Measurements from ENCODE around the gene C2CD4D. TPM values are rescaled to one million over a fixed set of nuclear protein-coding genes. Genes with fewer than 3 reads are reported as not detected.
"Not testable (repeated sequence)": the region's sequence is repeated elsewhere in the genome, so short reads cannot be mapped to it uniquely, and the experiment has no call there.

C2CD4D gene
- 1 to 10 TPM; 1.5 to 1.7 TPM for total RNA-seq

- POLR2A ChIA-PET: interaction anchor here (0.6 to 2.3 kb wide), 12 partner anchors 9 to 345 kb away, joined by 3 to 17 read pairs (median 4); partner anchors contain the start of genes MRPL9, RORC, TDRKH and THEM4
- CTCF ChIA-PET: interaction anchor here (1.0 to 1.7 kb wide), 3 partner anchors 9 to 38 kb away, joined by 3 to 5 read pairs (median 4); partner anchors contain the start of gene THEM5
Measured at GRCh38 chr1:151839457-151840403, at the start of gene C2CD4D. Gene C2CD4D (minus strand): TSS chr1:151839820. CDS start chr1:151838989, 831 bp downstream.

GRCh38 chr1:151888972-151889570 is 49.5 kb upstream of the C2CD4D start:
- CTCF ChIA-PET: interaction anchor here (1.0 to 1.6 kb wide), 3 partner anchors 45 to 126 kb away, joined by 3 to 5 read pairs (median 3); no protein-coding TSS in a partner anchor
- POLR2A ChIA-PET: no interaction called here

GRCh38 chr1:151887028-151887427 is 47.4 kb upstream of the C2CD4D start:
- CTCF ChIA-PET: no interaction called here
- POLR2A ChIA-PET: no interaction called here

- POLR2A ChIA-PET: no interaction called here
- CTCF ChIA-PET: no interaction called here
Measured at GRCh38 chr1:151885479-151885878, 45.9 kb upstream of the C2CD4D start.

GRCh38 chr1:151884879-151885278 is 45.3 kb upstream of the C2CD4D start:
- CTCF ChIA-PET: not testable (repeated sequence)

GRCh38 chr1:151884445-151884844 is 44.8 kb upstream of the C2CD4D start:
- POLR2A ChIA-PET, CTCF ChIA-PET: not testable (repeated sequence)

More at GRCh38 chr1:151884879-151885278, 45.3 kb upstream of the C2CD4D start:
- POLR2A ChIA-PET: not testable (repeated sequence)

- CTCF ChIA-PET, POLR2A ChIA-PET: not testable (repeated sequence)
Measured at GRCh38 chr1:151883898-151884297, 44.3 kb upstream of the C2CD4D start.

- POLR2A ChIA-PET, CTCF ChIA-PET: not testable (repeated sequence)
Measured at GRCh38 chr1:151882918-151883317, 43.3 kb upstream of the C2CD4D start.

GRCh38 chr1:151882466-151882865 is 42.8 kb upstream of the C2CD4D start:
- ChIA-PET CTCF (interaction anchor here (1.4 kb wide), 1 partner anchor 17 kb away, joined by 3 read pairs; no protein-coding TSS in a partner anchor), POLR2A (no interaction called here)

GRCh38 chr1:151881479-151881878 is 41.9 kb upstream of the C2CD4D start:
- ChIA-PET POLR2A (no interaction called here), CTCF (interaction anchor here (0.6 to 1.4 kb wide), 2 partner anchors 18 to 346 kb away, joined by 3 read pairs; no protein-coding TSS in a partner anchor)

- ChIA-PET CTCF (no interaction called here), POLR2A (no interaction called here)
Measured at GRCh38 chr1:151875419-151876097, 35.9 kb upstream of the C2CD4D start.

GRCh38 chr1:151872776-151873175 is 33.2 kb upstream of the C2CD4D start:
- POLR2A ChIA-PET, CTCF ChIA-PET: not testable (repeated sequence)

GRCh38 chr1:151871284-151872030 is 31.8 kb upstream of the C2CD4D start:
- POLR2A ChIA-PET: interaction anchor here (0.6 kb wide), 1 partner anchor 635 kb away, joined by 3 read pairs; no protein-coding TSS in a partner anchor
- CTCF ChIA-PET: interaction anchor here (0.7 to 1.4 kb wide), 2 partner anchors 25 to 140 kb away, joined by 5 read pairs; no protein-coding TSS in a partner anchor

GRCh38 chr1:151868486-151868885 is 28.9 kb upstream of the C2CD4D start:
- ChIA-PET CTCF (no interaction called here), POLR2A (interaction anchor here (0.7 kb wide), 1 partner anchor 28 kb away, joined by 3 read pairs; no protein-coding TSS in a partner anchor)

- CTCF ChIA-PET: no interaction called here
- POLR2A ChIA-PET: no interaction called here
Measured at GRCh38 chr1:151867765-151868411, 28.3 kb upstream of the C2CD4D start.

GRCh38 chr1:151867321-151867720 is 27.7 kb upstream of the C2CD4D start:
- ChIA-PET POLR2A (no interaction called here), CTCF (no interaction called here)

GRCh38 chr1:151864411-151864810 is 24.8 kb upstream of the C2CD4D start:
- ChIA-PET POLR2A (no interaction called here), CTCF (no interaction called here)

GRCh38 chr1:151862604-151863003 is 23.0 kb upstream of the C2CD4D start:
- ChIA-PET CTCF (no interaction called here), POLR2A (no interaction called here)
